ENCODE results near the gene DKK1. TPM values are rescaled to one million over a fixed set of nuclear protein-coding genes. Genes with fewer than 3 reads are reported as not detected.

The DKK1 gene
- total and polyA plus RNA-seq, 4 donors, result 0.08 to 1.1 (median 0.20) TPM; not detected in 1

- H3K9ac ChIP-seq (ENCODE audit: low read depth in 1 of 2, low read length in 2 of 2), result no peak overlapping the region
- no peak for DNase-seq (ENCODE audit: low spot score)
- H3K36me3 ChIP-seq (ENCODE audit: control insufficient read depth in 4 of 4, insufficient read depth in 3 of 4, low read depth in 1 of 4, low read length in 3 of 4), result no peaks in the 10 kb centered on the region
- H3K27ac ChIP-seq (ENCODE audit: low read depth in 1 of 2, low read length in 2 of 2), result no peak overlapping the region
- H3K27me3 ChIP-seq (ENCODE audit: control insufficient read depth in 4 of 4, insufficient read depth in 4 of 4, low read length in 3 of 4), result peaks cover 0 to 7% (median 0%) of the 10 kb centered on the region in 4 donors
- H3K4me1 ChIP-seq (ENCODE audit: control insufficient read depth in 4 of 4, insufficient read depth in 4 of 4, low read length in 3 of 4), result no peaks in the 10 kb centered on the region
- WGBS, result 85% methylated on average over 1 of the region's 1 CpG
- no peak overlapping the region for H3K4me3 ChIP-seq (ENCODE audit: low read depth in 1 of 3, low read length in 3 of 3)
- H3K9me3 ChIP-seq (ENCODE audit: control insufficient read depth in 4 of 4, low read length in 3 of 4), result no peaks in the 10 kb centered on the region
- no peak for TF ChIP-seq HNF4G (IDR thresholded peaks at IDR 0.05)
- TF ChIP-seq CTCF (IDR thresholded peaks at IDR 0.05; ENCODE audit: low read depth, low read length, missing input control), result no peak
- TF ChIP-seq RAD21 (IDR thresholded peaks at IDR 0.05), result no peak
- TF ChIP-seq, protein P1, sequence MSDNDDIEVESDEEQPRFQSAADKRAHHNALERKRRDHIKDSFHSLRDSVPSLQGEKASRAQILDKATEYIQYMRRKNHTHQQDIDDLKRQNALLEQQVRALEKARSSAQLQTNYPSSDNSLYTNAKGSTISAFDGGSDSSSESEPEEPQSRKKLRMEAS (IDR thresholded peaks at IDR 0.05), result no peak
- TF ChIP-seq FOXA2 (IDR thresholded peaks at IDR 0.05), result no peak
- no peak for TF ChIP-seq FOXA1 (IDR thresholded peaks at IDR 0.05)
- TF ChIP-seq JUND (IDR thresholded peaks at IDR 0.05), result no peak
- TF ChIP-seq YY1 (IDR thresholded peaks at IDR 0.05), result no peak
- no peak for TF ChIP-seq GABPA (IDR thresholded peaks at IDR 0.05 in 1 of 2, conservative IDR thresholded peaks at IDR 0.05 in 1 of 2)
- no peak for TF ChIP-seq ATF3 (IDR thresholded peaks at IDR 0.05)
- TF ChIP-seq NR2F2 (IDR thresholded peaks at IDR 0.05), result no peak
- TF ChIP-seq RXRA (IDR thresholded peaks at IDR 0.05), result no peak
- TF ChIP-seq, protein P2, sequence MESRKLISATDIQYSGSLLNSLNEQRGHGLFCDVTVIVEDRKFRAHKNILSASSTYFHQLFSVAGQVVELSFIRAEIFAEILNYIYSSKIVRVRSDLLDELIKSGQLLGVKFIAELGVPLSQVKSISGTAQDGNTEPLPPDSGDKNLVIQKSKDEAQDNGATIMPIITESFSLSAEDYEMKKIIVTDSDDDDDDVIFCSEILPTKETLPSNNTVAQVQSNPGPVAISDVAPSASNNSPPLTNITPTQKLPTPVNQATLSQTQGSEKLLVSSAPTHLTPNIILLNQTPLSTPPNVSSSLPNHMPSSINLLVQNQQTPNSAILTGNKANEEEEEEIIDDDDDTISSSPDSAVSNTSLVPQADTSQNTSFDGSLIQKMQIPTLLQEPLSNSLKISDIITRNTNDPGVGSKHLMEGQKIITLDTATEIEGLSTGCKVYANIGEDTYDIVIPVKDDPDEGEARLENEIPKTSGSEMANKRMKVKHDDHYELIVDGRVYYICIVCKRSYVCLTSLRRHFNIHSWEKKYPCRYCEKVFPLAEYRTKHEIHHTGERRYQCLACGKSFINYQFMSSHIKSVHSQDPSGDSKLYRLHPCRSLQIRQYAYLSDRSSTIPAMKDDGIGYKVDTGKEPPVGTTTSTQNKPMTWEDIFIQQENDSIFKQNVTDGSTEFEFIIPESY (IDR thresholded peaks at IDR 0.05), result no peak
- TF ChIP-seq, protein P3, sequence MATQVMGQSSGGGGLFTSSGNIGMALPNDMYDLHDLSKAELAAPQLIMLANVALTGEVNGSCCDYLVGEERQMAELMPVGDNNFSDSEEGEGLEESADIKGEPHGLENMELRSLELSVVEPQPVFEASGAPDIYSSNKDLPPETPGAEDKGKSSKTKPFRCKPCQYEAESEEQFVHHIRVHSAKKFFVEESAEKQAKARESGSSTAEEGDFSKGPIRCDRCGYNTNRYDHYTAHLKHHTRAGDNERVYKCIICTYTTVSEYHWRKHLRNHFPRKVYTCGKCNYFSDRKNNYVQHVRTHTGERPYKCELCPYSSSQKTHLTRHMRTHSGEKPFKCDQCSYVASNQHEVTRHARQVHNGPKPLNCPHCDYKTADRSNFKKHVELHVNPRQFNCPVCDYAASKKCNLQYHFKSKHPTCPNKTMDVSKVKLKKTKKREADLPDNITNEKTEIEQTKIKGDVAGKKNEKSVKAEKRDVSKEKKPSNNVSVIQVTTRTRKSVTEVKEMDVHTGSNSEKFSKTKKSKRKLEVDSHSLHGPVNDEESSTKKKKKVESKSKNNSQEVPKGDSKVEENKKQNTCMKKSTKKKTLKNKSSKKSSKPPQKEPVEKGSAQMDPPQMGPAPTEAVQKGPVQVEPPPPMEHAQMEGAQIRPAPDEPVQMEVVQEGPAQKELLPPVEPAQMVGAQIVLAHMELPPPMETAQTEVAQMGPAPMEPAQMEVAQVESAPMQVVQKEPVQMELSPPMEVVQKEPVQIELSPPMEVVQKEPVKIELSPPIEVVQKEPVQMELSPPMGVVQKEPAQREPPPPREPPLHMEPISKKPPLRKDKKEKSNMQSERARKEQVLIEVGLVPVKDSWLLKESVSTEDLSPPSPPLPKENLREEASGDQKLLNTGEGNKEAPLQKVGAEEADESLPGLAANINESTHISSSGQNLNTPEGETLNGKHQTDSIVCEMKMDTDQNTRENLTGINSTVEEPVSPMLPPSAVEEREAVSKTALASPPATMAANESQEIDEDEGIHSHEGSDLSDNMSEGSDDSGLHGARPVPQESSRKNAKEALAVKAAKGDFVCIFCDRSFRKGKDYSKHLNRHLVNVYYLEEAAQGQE (IDR thresholded peaks at IDR 0.05), result no peak
- no peak for TF ChIP-seq SP1 (IDR thresholded peaks at IDR 0.05)
These were observed 26.2 kb upstream of the DKK1 start for GRCh38 chr10:52287866-52288265.

GRCh38 chr10:52297747-52298146, 16.3 kb upstream of the DKK1 start:
- Histone ChIP-seq H3K4me1 (ENCODE audit: control insufficient read depth in 4 of 4, insufficient read depth in 4 of 4, low read length in 3 of 4) (no peaks in the 10 kb centered on the region), H3K36me3 (ENCODE audit: control insufficient read depth in 4 of 4, insufficient read depth in 3 of 4, low read depth in 1 of 4, low read length in 3 of 4) (no peaks in the 10 kb centered on the region), H3K27ac (ENCODE audit: low read depth in 1 of 2, low read length in 2 of 2) (no peak overlapping the region), H3K27me3 (ENCODE audit: control insufficient read depth in 4 of 4, insufficient read depth in 4 of 4, low read length in 3 of 4) (no peaks in the 10 kb centered on the region), H3K9me3 (ENCODE audit: control insufficient read depth in 4 of 4, low read length in 3 of 4) (no peaks in the 10 kb centered on the region), H3K4me3 (ENCODE audit: low read depth in 1 of 3, low read length in 3 of 3) (no peak overlapping the region), H3K9ac (ENCODE audit: low read depth in 1 of 2, low read length in 2 of 2) (no peak overlapping the region)
- whole genome bisulfite sequencing, result 63% methylated on average over 4 of the region's 4 CpGs
- no peak for DNase-seq (ENCODE audit: low spot score)
- no peak for TF ChIP-seq HNF4G (IDR thresholded peaks at IDR 0.05)
- TF ChIP-seq EGR1 (IDR thresholded peaks at IDR 0.05; ENCODE audit: low read depth in 2 of 2), result no peak
- TF ChIP-seq RXRA (IDR thresholded peaks at IDR 0.05), result no peak
- TF ChIP-seq JUND (IDR thresholded peaks at IDR 0.05), result no peak
- TF ChIP-seq TAF1 (conservative IDR thresholded peaks at IDR 0.05), result no peak
